ENCODE data around the gene SMAD3. TPM values are rescaled to one million over a fixed set of nuclear protein-coding genes. Genes with fewer than 3 reads are reported as not detected.

The SMAD3 gene
- total and polyA plus RNA-seq, 10 of the 15 experiments (the other 5 are each of a cell fraction or from before 2014, with no cell fraction given), result 5.6 to 43.2 (median 16.0) TPM

DNA sequence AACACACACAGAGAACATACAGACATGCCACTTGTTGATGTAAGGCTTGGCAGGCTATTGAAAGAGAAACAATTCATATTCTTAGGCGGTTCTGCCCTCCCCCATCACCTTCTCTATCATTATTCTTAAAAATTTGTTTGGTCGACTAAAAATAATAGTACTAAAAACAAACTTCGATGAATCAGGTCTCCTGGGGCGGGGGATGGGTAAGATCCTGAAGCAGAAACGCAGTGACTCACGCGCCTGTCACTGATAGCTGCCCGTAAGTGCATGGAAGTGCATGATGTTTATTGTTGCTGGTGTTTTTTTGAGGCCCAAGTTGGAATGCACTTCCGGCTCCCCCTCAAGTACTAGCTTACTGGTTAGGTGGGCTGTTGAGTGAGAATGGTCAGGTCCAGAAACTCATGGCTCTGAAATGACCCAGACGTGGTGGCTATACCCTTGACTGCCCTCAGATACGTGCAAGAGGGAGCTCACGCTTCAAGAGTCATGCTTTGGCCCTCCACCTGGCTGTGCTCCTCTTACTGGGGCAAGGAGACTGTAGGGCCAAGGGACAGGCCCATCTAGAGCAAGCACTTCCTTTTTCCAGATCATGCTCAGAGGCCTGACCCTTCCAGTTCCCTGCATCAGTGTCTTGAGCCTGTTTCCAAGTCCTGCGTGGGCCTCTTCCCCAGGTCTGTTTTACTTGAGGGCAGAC is 10.9 kb downstream of the SMAD3 start (continued):
- TF ChIP-seq CREM (IDR thresholded peaks at IDR 0.05; ENCODE audit: low read depth) (peak; percentile 60; the same call in 1 of the 2 replicates), MEF2B (IDR thresholded peaks at IDR 0.05; ENCODE audit: partially characterized antibody, poor library complexity, severe bottlenecking) (peak; percentile 22), POLR2A (IDR thresholded peaks at IDR 0.05; ENCODE audit: low read depth, low read length) (peak; percentile 59), EGR1 (IDR thresholded peaks at IDR 0.05; ENCODE audit: borderline replicate concordance in 1 of 2, low read depth in 2 of 2, low read length in 2 of 2) (peak in 1 of 2 experiments; percentile 45; a peak in 1 of 3 replicates), RAD21 (IDR thresholded peaks at IDR 0.05; ENCODE audit: insufficient read depth, low read depth, low read length) (peak; percentile 38; the same call in 1 of the 2 replicates), POLR2AphosphoS5 (IDR thresholded peaks at IDR 0.05; ENCODE audit: low read length) (0 out of 2 replicates have a peak, but pooled peaks have one; percentile 40), BHLHE40 (IDR thresholded peaks at IDR 0.05; ENCODE audit: borderline replicate concordance in 1 of 2, low read depth in 2 of 2, low read length in 1 of 2) (peak in 1 of 2 experiments; percentile 21; a peak in 1 of 4 replicates), REST (IDR thresholded peaks at IDR 0.05; ENCODE audit: low read depth, low read length) (no peak), MEF2A (IDR thresholded peaks at IDR 0.05; ENCODE audit: insufficient read depth, low read depth, low read length) (peak; percentile 53; the same call in 1 of the 2 replicates), PAX5 (IDR thresholded peaks at IDR 0.05; ENCODE audit: borderline replicate concordance, low read depth, low read length) (peak; percentile 73; the same call in 1 of the 2 replicates), ETV6 (conservative IDR thresholded peaks at IDR 0.05 in 1 of 2, IDR thresholded peaks at IDR 0.05 in 1 of 2; ENCODE audit: borderline replicate concordance in 1 of 2, low read depth in 1 of 2) (peak in 1 of 2 experiments; percentile 80; a peak in 2 of 4 replicates), POLR2AphosphoS2 (IDR thresholded peaks at IDR 0.05; ENCODE audit: low read depth, low read length) (no peak), ZNF274 (IDR thresholded peaks at IDR 0.05; ENCODE audit: insufficient read depth, insufficient read length) (no peak), BRCA1 (IDR thresholded peaks at IDR 0.05; ENCODE audit: low read depth, low read length) (no peak), BMI1 (IDR thresholded peaks at IDR 0.05; ENCODE audit: borderline replicate concordance) (no peak), CTCF (IDR thresholded peaks at IDR 0.05 in 2 of 3, conservative IDR thresholded peaks at IDR 0.05 in 1 of 3; ENCODE audit: control insufficient read depth in 2 of 3, extremely low read depth in 1 of 3, insufficient read depth in 1 of 3, low read depth in 3 of 3, low read length in 3 of 3) (0 out of 6 replicates have a peak, but pooled peaks of 1 of the 3 experiments have one; percentile 2)
